Measurements from ENCODE around the gene TMEM179.
"Not testable (repeated sequence)": the region's sequence is repeated elsewhere in the genome, so short reads cannot be mapped to it uniquely, and the experiment has no call there.

The TMEM179 gene

DNA sequence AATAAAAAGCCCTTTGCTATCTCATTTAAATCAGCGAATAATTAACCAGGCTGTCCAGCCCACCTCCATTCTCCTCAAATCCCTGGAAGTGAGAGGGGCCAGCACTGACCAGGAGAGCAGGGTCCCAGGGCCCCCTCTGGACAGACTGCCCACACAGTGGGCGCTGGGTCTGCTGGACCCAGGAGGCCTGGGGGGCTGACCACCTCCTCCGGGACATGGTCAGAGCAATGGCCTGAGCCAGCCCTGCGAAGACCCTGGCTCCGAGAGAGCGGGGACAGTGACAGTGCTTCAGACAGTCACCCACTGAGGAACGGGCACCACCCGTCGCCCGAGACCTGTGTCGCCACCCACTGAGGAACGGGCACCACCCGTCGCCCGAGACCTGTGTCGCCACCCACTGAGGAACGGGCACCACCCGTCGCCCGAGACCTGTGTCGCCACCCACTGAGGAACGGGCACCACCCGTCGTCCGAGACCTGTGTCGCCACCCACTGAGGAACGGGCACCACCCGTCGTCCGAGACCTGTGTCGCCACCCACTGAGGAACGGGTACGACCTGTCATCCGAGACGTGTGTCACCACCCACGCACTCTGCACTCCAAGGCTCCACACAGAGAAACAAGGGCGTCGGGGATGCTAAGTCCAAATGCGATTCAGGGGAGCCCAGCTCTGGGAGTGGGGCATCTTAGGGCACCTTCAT is 32.4 kb upstream of the TMEM179 start:
- not testable (repeated sequence) for H3K4me3 ChIP-seq (ENCODE audit: low read depth, low read length); H3K4me1 ChIP-seq (ENCODE audit: control insufficient read depth, insufficient read depth, low read length); H3K27ac ChIP-seq (ENCODE audit: low read depth, low read length); H3K9me3 ChIP-seq (ENCODE audit: control insufficient read depth, insufficient read depth, low read depth, low read length); H3K9ac ChIP-seq (ENCODE audit: low read length); H3K27me3 ChIP-seq (ENCODE audit: control insufficient read depth, insufficient read depth, low read length); H3K36me3 ChIP-seq (ENCODE audit: control insufficient read depth, insufficient read depth, low read length)

GRCh38 chr14:104636131-104636530 is 31.6 kb upstream of the TMEM179 start:
- H3K36me3 ChIP-seq (ENCODE audit: control insufficient read depth, insufficient read depth, low read length): no peaks in the 10 kb centered on the region
- no peak overlapping the region for H3K9ac ChIP-seq (ENCODE audit: low read length)
- no peaks in the 10 kb centered on the region for H3K9me3 ChIP-seq (ENCODE audit: control insufficient read depth, insufficient read depth, low read depth, low read length)
- H3K4me3 ChIP-seq (ENCODE audit: low read depth, low read length): no peak overlapping the region
- H3K27me3 ChIP-seq (ENCODE audit: control insufficient read depth, insufficient read depth, low read length): no peaks in the 10 kb centered on the region
- H3K27ac ChIP-seq (ENCODE audit: low read depth, low read length): no peak overlapping the region
- H3K4me1 ChIP-seq (ENCODE audit: control insufficient read depth, insufficient read depth, low read length): peaks cover 4% of the 10 kb centered on the region; the same call in 1 of the 2 replicates

DNA sequence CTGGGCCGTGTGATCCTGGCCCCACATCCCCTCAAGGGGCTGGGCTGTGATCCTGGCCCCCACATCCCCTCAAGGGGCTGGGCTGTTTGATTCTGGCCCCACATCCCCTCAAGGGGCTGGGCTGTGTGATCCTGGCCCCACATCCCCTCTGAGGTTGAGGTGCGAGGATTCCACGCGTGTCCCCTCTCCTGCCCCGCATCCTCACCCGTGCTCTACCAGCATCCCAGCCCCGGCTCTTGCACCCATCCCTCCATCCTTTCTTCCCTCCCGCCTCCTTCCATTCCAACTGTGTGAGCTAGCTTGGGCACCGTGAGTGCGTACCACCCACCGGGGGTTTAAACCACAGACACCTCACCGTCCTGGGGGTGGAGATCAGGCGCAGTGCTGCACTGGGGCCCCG is 31.1 kb upstream of the TMEM179 start:
- Histone ChIP-seq H3K36me3 (ENCODE audit: control insufficient read depth, insufficient read depth, low read length) (no peaks in the 10 kb centered on the region), H3K27me3 (ENCODE audit: control insufficient read depth, insufficient read depth, low read length) (no peaks in the 10 kb centered on the region), H3K9ac (ENCODE audit: low read length) (no peak overlapping the region), H3K27ac (ENCODE audit: low read depth, low read length) (no peak overlapping the region), H3K4me1 (ENCODE audit: control insufficient read depth, insufficient read depth, low read length) (peaks cover 4% of the 10 kb centered on the region; the same call in 1 of the 2 replicates), H3K4me3 (ENCODE audit: low read depth, low read length) (no peak overlapping the region), H3K9me3 (ENCODE audit: control insufficient read depth, insufficient read depth, low read depth, low read length) (no peaks in the 10 kb centered on the region)

DNA sequence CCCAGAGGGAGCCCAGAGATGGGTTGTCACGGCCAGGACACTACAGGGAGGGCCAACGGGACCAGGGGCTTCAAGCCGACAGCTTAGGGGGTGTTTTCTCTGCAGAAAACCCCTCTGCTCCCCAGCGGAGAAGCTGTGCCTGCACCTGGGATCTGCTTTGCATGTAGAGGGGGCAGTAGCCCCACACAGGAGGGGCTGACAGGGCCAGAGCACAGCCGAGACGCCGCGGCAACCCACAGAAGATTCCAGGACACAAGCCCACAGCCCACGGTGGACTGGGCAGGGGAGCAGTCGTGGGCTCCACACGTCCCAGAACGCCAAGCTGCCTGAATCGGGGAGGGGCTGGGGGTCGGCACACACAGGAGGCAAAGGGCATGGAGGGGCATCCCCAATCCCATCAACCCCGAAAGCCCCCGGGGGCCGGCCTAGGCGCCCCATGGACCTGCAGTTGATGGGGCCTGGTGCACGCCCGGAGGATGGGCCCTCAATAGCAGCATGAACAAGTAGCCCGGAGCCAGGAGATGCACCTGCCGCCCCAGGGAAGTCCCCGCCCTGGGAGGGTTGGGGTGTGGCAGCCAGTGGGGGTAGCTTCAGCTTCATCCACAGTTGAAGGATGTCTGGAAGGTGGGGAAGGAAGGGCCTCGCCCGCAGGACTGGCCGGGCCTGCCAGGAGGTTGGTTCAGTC is 30.5 kb upstream of the TMEM179 start:
- Histone ChIP-seq H3K27ac (ENCODE audit: low read depth, low read length) (no peak overlapping the region), H3K9ac (ENCODE audit: low read length) (no peak overlapping the region), H3K4me1 (ENCODE audit: control insufficient read depth, insufficient read depth, low read length) (no peaks in the 10 kb centered on the region), H3K9me3 (ENCODE audit: control insufficient read depth, insufficient read depth, low read depth, low read length) (no peaks in the 10 kb centered on the region), H3K27me3 (ENCODE audit: control insufficient read depth, insufficient read depth, low read length) (no peaks in the 10 kb centered on the region), H3K4me3 (ENCODE audit: low read depth, low read length) (no peak overlapping the region), H3K36me3 (ENCODE audit: control insufficient read depth, insufficient read depth, low read length) (no peaks in the 10 kb centered on the region)

GRCh38 chr14:104634138-104634760 is 29.7 kb upstream of the TMEM179 start:
- H3K36me3 ChIP-seq (ENCODE audit: control insufficient read depth, insufficient read depth, low read length): no peaks in the 10 kb centered on the region
- no peak overlapping the region for H3K27ac ChIP-seq (ENCODE audit: low read depth, low read length)
- H3K9ac ChIP-seq (ENCODE audit: low read length): no peak overlapping the region
- H3K4me1 ChIP-seq (ENCODE audit: control insufficient read depth, insufficient read depth, low read length): no peaks in the 10 kb centered on the region
- H3K9me3 ChIP-seq (ENCODE audit: control insufficient read depth, insufficient read depth, low read depth, low read length): 0 out of 2 replicates have a peak, but pooled peaks cover 4% of the 10 kb centered on the region
- H3K27me3 ChIP-seq (ENCODE audit: control insufficient read depth, insufficient read depth, low read length): no peaks in the 10 kb centered on the region
- no peak overlapping the region for H3K4me3 ChIP-seq (ENCODE audit: low read depth, low read length)

GRCh38 chr14:104633276-104634137 is 28.9 kb upstream of the TMEM179 start:
- Histone ChIP-seq H3K4me1 (ENCODE audit: control insufficient read depth, insufficient read depth, low read length) (no peaks in the 10 kb centered on the region), H3K27me3 (ENCODE audit: control insufficient read depth, insufficient read depth, low read length) (no peaks in the 10 kb centered on the region), H3K9me3 (ENCODE audit: control insufficient read depth, insufficient read depth, low read depth, low read length) (peaks cover 9% of the 10 kb centered on the region; the same call in 1 of the 2 replicates)

GRCh38 chr14:104632781-104633180 is 28.2 kb upstream of the TMEM179 start:
- no peak overlapping the region for H3K9ac ChIP-seq (ENCODE audit: low read length)
- H3K27me3 ChIP-seq (ENCODE audit: control insufficient read depth, insufficient read depth, low read length): no peaks in the 10 kb centered on the region
- no peak overlapping the region for H3K27ac ChIP-seq (ENCODE audit: low read depth, low read length)
- no peaks in the 10 kb centered on the region for H3K4me1 ChIP-seq (ENCODE audit: control insufficient read depth, insufficient read depth, low read length)
- H3K9me3 ChIP-seq (ENCODE audit: control insufficient read depth, insufficient read depth, low read depth, low read length): peaks cover 13% of the 10 kb centered on the region; the same call in 1 of the 2 replicates
- H3K4me3 ChIP-seq (ENCODE audit: low read depth, low read length): no peak overlapping the region
- no peaks in the 10 kb centered on the region for H3K36me3 ChIP-seq (ENCODE audit: control insufficient read depth, insufficient read depth, low read length)

More at GRCh38 chr14:104633276-104634137, 28.9 kb upstream of the TMEM179 start:
- Histone ChIP-seq H3K36me3 (ENCODE audit: control insufficient read depth, insufficient read depth, low read length) (no peaks in the 10 kb centered on the region), H3K4me3 (ENCODE audit: low read depth, low read length) (no peak overlapping the region), H3K27ac (ENCODE audit: low read depth, low read length) (no peak overlapping the region), H3K9ac (ENCODE audit: low read length) (no peak overlapping the region)

GRCh38 chr14:104624939-104625338 is 20.4 kb upstream of the TMEM179 start:
- Histone ChIP-seq H3K27me3 (ENCODE audit: control insufficient read depth, insufficient read depth, low read length) (peaks cover 10% of the 10 kb centered on the region), H3K9me3 (ENCODE audit: control insufficient read depth, insufficient read depth, low read depth, low read length) (peaks cover 20% of the 10 kb centered on the region), H3K36me3 (ENCODE audit: control insufficient read depth, insufficient read depth, low read length) (no peaks in the 10 kb centered on the region)

GRCh38 chr14:104614126-104614812 is 9.7 kb upstream of the TMEM179 start:
- Histone ChIP-seq H3K27me3 (ENCODE audit: control insufficient read depth, insufficient read depth, low read length) (peaks cover 46% of the 10 kb centered on the region), H3K9ac (ENCODE audit: low read length) (no peak overlapping the region), H3K36me3 (ENCODE audit: control insufficient read depth, insufficient read depth, low read length) (no peaks in the 10 kb centered on the region), H3K27ac (ENCODE audit: low read depth, low read length) (no peak overlapping the region), H3K9me3 (ENCODE audit: control insufficient read depth, insufficient read depth, low read depth, low read length) (no peaks in the 10 kb centered on the region), H3K4me1 (ENCODE audit: control insufficient read depth, insufficient read depth, low read length) (no peaks in the 10 kb centered on the region), H3K4me3 (ENCODE audit: low read depth, low read length) (no peak overlapping the region)

More at GRCh38 chr14:104624939-104625338, 20.4 kb upstream of the TMEM179 start:
- H3K4me3 ChIP-seq (ENCODE audit: low read depth, low read length): no peak overlapping the region
- no peak overlapping the region for H3K27ac ChIP-seq (ENCODE audit: low read depth, low read length)
- 0 out of 2 replicates have a peak, but pooled peaks cover 4% of the 10 kb centered on the region for H3K4me1 ChIP-seq (ENCODE audit: control insufficient read depth, insufficient read depth, low read length)
- no peak overlapping the region for H3K9ac ChIP-seq (ENCODE audit: low read length)

DNA sequence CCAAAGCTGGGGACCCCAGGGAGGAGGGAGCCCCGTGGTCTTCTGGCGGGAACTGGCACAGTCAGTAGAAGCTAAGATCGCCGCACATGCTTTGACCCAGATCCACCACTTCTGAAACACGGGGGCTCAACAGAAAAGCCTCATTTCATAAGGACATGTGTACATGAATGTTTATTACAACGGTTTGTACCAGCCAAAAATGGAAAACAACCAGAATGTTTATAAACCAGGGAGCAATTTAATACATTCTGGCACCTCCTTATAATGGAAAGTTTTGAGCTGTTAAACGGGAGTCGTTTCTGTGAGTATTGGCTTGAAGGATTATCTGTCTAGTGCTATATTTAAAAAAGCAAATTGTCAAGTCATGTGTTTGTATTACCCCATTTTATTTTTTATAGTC is 7.3 kb upstream of the TMEM179 start:
- no peak overlapping the region for H3K27ac ChIP-seq (ENCODE audit: low read depth, low read length)
- H3K27me3 ChIP-seq (ENCODE audit: control insufficient read depth, insufficient read depth, low read length): peaks cover 57% of the 10 kb centered on the region
- no peak overlapping the region for H3K4me3 ChIP-seq (ENCODE audit: low read depth, low read length)
- no peak overlapping the region for H3K9ac ChIP-seq (ENCODE audit: low read length)
- no peaks in the 10 kb centered on the region for H3K36me3 ChIP-seq (ENCODE audit: control insufficient read depth, insufficient read depth, low read length)
- no peaks in the 10 kb centered on the region for H3K9me3 ChIP-seq (ENCODE audit: control insufficient read depth, insufficient read depth, low read depth, low read length)
- H3K4me1 ChIP-seq (ENCODE audit: control insufficient read depth, insufficient read depth, low read length): no peaks in the 10 kb centered on the region
